ENCODE results near the gene B4GALT2.

DNA sequence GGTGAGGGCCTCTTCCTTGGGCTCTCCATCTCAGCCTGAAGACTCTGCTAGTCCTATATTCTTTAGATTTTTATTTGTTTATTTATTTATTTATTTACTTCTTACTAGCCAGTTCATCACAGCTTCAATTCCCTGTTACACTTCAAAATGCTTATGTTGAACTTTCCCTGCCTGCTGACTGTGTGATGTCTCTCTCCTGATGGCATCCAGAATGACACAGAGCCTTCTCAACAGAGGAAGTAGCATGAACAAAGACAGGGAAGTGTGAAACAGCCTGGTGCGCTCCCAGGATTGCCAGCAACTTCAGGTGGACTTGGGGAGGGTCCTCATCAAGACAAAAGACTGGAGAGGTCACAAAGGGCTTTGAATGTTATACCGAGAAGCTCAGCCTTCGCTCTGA, 36.6 kb upstream of the B4GALT2 start:
- TF ChIP-seq CTCF (IDR thresholded peaks at IDR 0.05) (no peak), POLR2A (IDR thresholded peaks at IDR 0.05; ENCODE audit: low read depth) (no peak), POLR2AphosphoS5 (IDR thresholded peaks at IDR 0.05) (no peak), EP300 (IDR thresholded peaks at IDR 0.05) (no peak)
